ENCODE measurements around the gene UCK2.

UCK2 gene

DNA sequence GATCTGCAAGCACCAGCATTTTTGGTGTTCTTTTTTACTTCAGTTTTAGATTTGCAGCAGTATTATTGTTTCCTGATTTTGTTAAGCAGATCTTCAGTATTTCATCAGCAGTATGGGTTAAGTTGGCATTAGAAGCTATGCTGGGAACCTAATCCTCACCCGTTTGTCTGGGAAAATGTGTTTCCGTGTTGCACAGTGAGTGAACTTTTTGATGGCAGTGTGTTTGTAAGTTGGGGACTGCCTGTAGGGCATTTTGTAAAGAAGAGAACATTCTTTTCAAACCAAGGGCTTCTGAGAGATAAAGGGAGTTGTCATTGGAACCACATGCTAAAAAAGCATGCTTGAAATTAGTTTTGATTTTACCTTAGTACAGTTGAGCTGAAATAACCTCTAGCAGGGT lies 35.9 kb downstream of the UCK2 start:
- TF ChIP-seq YY1 (IDR thresholded peaks at IDR 0.05; ENCODE audit: low read depth) = no peak
- TF ChIP-seq TEAD4 (IDR thresholded peaks at IDR 0.05) = no peak
- TF ChIP-seq RAD21 (IDR thresholded peaks at IDR 0.05; ENCODE audit: low read depth) = no peak
- no peak for TF ChIP-seq TCF12 (IDR thresholded peaks at IDR 0.05; ENCODE audit: low read depth)
- no peak for TF ChIP-seq ZBTB7A (IDR thresholded peaks at IDR 0.05; ENCODE audit: low read depth)
- no peak for TF ChIP-seq CREB1 (IDR thresholded peaks at IDR 0.05; ENCODE audit: low read depth)
- TF ChIP-seq, protein P1, sequence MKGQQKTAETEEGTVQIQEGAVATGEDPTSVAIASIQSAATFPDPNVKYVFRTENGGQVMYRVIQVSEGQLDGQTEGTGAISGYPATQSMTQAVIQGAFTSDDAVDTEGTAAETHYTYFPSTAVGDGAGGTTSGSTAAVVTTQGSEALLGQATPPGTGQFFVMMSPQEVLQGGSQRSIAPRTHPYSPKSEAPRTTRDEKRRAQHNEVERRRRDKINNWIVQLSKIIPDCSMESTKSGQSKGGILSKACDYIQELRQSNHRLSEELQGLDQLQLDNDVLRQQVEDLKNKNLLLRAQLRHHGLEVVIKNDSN (IDR thresholded peaks at IDR 0.05) = no peak
- TF ChIP-seq REST (IDR thresholded peaks at IDR 0.05; ENCODE audit: low read depth) = no peak
- TF ChIP-seq, protein P2, sequence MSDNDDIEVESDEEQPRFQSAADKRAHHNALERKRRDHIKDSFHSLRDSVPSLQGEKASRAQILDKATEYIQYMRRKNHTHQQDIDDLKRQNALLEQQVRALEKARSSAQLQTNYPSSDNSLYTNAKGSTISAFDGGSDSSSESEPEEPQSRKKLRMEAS (IDR thresholded peaks at IDR 0.05) = no peak
- no peak for TF ChIP-seq CEBPB (IDR thresholded peaks at IDR 0.05)
- TF ChIP-seq NFIC (IDR thresholded peaks at IDR 0.05) = no peak
- no peak for TF ChIP-seq TAF1 (IDR thresholded peaks at IDR 0.05; ENCODE audit: low read depth)
- TF ChIP-seq EP300 (IDR thresholded peaks at IDR 0.05; ENCODE audit: borderline replicate concordance) = no peak
- TF ChIP-seq FOXM1 (IDR thresholded peaks at IDR 0.05; ENCODE audit: borderline replicate concordance, low read depth) = no peak
- no peak for TF ChIP-seq EGR1 (IDR thresholded peaks at IDR 0.05)

GRCh38 chr1:165865633-165866340 lies 38.4 kb downstream of the UCK2 start:
- TF ChIP-seq NFIC (IDR thresholded peaks at IDR 0.05) (no peak), TAF1 (IDR thresholded peaks at IDR 0.05; ENCODE audit: low read depth) (no peak), YY1 (IDR thresholded peaks at IDR 0.05; ENCODE audit: low read depth) (no peak), EP300 (IDR thresholded peaks at IDR 0.05; ENCODE audit: borderline replicate concordance) (no peak)
- TF ChIP-seq, protein P2 (IDR thresholded peaks at IDR 0.05) = no peak

DNA sequence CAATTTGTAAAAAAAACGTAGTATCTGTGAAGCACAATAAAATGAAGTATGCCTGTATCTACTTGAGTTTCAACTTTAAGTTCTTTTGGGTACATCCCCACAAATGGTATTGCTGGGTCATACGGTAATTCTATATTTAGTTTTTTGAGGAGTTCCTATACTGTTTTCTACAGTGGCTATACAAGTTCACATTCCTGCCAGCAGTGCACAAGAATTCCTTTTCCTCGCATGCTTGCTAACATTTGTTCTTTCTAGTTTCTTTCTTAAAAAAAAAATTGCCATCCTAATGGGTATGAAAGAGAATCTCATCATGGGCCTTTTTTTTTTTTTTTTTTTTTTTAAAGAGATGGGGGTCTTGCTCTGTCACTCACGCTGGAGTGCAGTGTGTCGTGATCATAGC lies 41.9 kb downstream of the UCK2 start:
- TF ChIP-seq CREB1 (IDR thresholded peaks at IDR 0.05; ENCODE audit: low read depth) (no peak), ZBTB7A (IDR thresholded peaks at IDR 0.05; ENCODE audit: low read depth) (no peak), EP300 (IDR thresholded peaks at IDR 0.05; ENCODE audit: borderline replicate concordance) (no peak)

GRCh38 chr1:165871311-165872067 lies 44.1 kb downstream of the UCK2 start:
- TF ChIP-seq TCF12 (IDR thresholded peaks at IDR 0.05; ENCODE audit: low read depth) (no peak), REST (IDR thresholded peaks at IDR 0.05; ENCODE audit: low read depth) (no peak), ZBTB7A (IDR thresholded peaks at IDR 0.05; ENCODE audit: low read depth) (no peak)
- TF ChIP-seq, protein P2 (IDR thresholded peaks at IDR 0.05) = no peak

DNA sequence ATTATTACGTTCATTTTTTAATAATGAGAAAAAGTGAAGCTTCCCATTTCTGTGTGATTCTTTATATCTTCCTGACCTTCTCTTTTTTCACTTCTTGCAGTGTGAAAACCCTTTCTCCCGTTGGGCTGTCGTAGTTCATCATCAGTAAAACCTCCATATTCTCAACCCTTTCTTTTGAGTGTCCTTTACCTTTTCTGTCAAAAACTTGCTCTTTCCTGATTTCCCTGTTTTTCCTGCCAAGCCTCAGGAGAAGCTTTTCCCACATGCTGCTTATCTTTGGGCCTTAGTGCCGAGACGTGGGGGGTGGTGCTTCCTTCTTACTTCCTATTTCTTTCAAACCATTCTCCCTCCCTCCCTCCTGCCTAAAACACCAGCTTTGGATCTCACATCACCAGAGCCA lies 46.1 kb downstream of the UCK2 start:
- TF ChIP-seq FOXM1 (IDR thresholded peaks at IDR 0.05; ENCODE audit: borderline replicate concordance, low read depth) = no peak
- no peak for TF ChIP-seq REST (IDR thresholded peaks at IDR 0.05; ENCODE audit: low read depth)
- TF ChIP-seq, protein P1 (IDR thresholded peaks at IDR 0.05) = no peak
- no peak for TF ChIP-seq TEAD4 (IDR thresholded peaks at IDR 0.05)
- TF ChIP-seq NFIC (IDR thresholded peaks at IDR 0.05) = no peak
- no peak for TF ChIP-seq RAD21 (IDR thresholded peaks at IDR 0.05; ENCODE audit: low read depth)
- TF ChIP-seq ZBTB7A (IDR thresholded peaks at IDR 0.05; ENCODE audit: low read depth) = no peak
- no peak for TF ChIP-seq CEBPB (IDR thresholded peaks at IDR 0.05)
- no peak for TF ChIP-seq TAF1 (IDR thresholded peaks at IDR 0.05; ENCODE audit: low read depth)
- TF ChIP-seq, protein P2 (IDR thresholded peaks at IDR 0.05) = no peak
- TF ChIP-seq TCF12 (IDR thresholded peaks at IDR 0.05; ENCODE audit: low read depth) = no peak
- TF ChIP-seq YY1 (IDR thresholded peaks at IDR 0.05; ENCODE audit: low read depth) = no peak
- TF ChIP-seq CREB1 (IDR thresholded peaks at IDR 0.05; ENCODE audit: low read depth) = no peak
- no peak for TF ChIP-seq EGR1 (IDR thresholded peaks at IDR 0.05)
- no peak for TF ChIP-seq EP300 (IDR thresholded peaks at IDR 0.05; ENCODE audit: borderline replicate concordance)
